Femur (tissue), 1 donor: ENCODE results near the gene FRMD4A.

Source experiments
- DNase-seq: peaks from one replicate; pipeline ENCODE4 v3.0.0-alpha.2; 2017

Gene FRMD4A

GRCh38 chr10:14009371-14010100 lies 321.2 kb downstream of the FRMD4A start:
- peak; percentile 67 for DNase-seq

GRCh38 chr10:14008740-14009080 lies 322.0 kb downstream of the FRMD4A start:
- no peak for DNase-seq

GRCh38 chr10:14004536-14004935 lies 326.2 kb downstream of the FRMD4A start:
- DNase-seq, result no peak

- no peak for DNase-seq
Observed at GRCh38 chr10:14003517-14004184, 327.1 kb downstream of the FRMD4A start.

GRCh38 chr10:14001298-14002040 lies 329.3 kb downstream of the FRMD4A start:
- no peak for DNase-seq

- DNase-seq, result no peak
Observed at GRCh38 chr10:13998163-13998835, 332.4 kb downstream of the FRMD4A start.

- DNase-seq, result no peak
Observed at GRCh38 chr10:13997650-13998049, 333.1 kb downstream of the FRMD4A start.

GRCh38 chr10:13994932-13995331 lies 335.8 kb downstream of the FRMD4A start:
- DNase-seq, result no peak

GRCh38 chr10:13993673-13994089 lies 337.0 kb downstream of the FRMD4A start:
- DNase-seq, result no peak

GRCh38 chr10:13993169-13993568 lies 337.6 kb downstream of the FRMD4A start:
- DNase-seq, result peak; percentile 56

- DNase-seq, result no peak
Observed at GRCh38 chr10:13991353-13991752, 339.4 kb downstream of the FRMD4A start.

- DNase-seq, result peak; percentile 81
Observed at GRCh38 chr10:13990946-13991345, 339.8 kb downstream of the FRMD4A start.

- peak; percentile 83 for DNase-seq
Observed at GRCh38 chr10:13990392-13990805, 340.3 kb downstream of the FRMD4A start.

GRCh38 chr10:13989616-13990015 lies 341.1 kb downstream of the FRMD4A start:
- DNase-seq, result no peak

- DNase-seq, result no peak
Observed at GRCh38 chr10:13987446-13987845, 343.3 kb downstream of the FRMD4A start.

- DNase-seq, result no peak
Observed at GRCh38 chr10:13984647-13985155, 346.0 kb downstream of the FRMD4A start.

GRCh38 chr10:13983035-13983434 lies 347.7 kb downstream of the FRMD4A start:
- DNase-seq, result no peak

- no peak for DNase-seq
Observed at GRCh38 chr10:13978533-13979115, 352.1 kb downstream of the FRMD4A start.

GRCh38 chr10:13977861-13978532 lies 352.7 kb downstream of the FRMD4A start:
- DNase-seq, result no peak

- DNase-seq, result no peak
Observed at GRCh38 chr10:13973742-13974141, 357.0 kb downstream of the FRMD4A start.

GRCh38 chr10:13972609-13973008 lies 358.1 kb downstream of the FRMD4A start:
- no peak for DNase-seq
